ENCODE results near the gene DPEP2NB. TPM values are rescaled to one million over a fixed set of nuclear protein-coding genes. Genes with fewer than 3 reads are reported as not detected.
A peak's percentile ranks its signal among the peaks of the same experiment; 100 is the strongest.
"Not testable (repeated sequence)": the region's sequence is repeated elsewhere in the genome, so short reads cannot be mapped to it uniquely, and the experiment has no call there.

The DPEP2NB gene
- total RNA-seq, 4 donors from 2014 or later, result not detected

DNA sequence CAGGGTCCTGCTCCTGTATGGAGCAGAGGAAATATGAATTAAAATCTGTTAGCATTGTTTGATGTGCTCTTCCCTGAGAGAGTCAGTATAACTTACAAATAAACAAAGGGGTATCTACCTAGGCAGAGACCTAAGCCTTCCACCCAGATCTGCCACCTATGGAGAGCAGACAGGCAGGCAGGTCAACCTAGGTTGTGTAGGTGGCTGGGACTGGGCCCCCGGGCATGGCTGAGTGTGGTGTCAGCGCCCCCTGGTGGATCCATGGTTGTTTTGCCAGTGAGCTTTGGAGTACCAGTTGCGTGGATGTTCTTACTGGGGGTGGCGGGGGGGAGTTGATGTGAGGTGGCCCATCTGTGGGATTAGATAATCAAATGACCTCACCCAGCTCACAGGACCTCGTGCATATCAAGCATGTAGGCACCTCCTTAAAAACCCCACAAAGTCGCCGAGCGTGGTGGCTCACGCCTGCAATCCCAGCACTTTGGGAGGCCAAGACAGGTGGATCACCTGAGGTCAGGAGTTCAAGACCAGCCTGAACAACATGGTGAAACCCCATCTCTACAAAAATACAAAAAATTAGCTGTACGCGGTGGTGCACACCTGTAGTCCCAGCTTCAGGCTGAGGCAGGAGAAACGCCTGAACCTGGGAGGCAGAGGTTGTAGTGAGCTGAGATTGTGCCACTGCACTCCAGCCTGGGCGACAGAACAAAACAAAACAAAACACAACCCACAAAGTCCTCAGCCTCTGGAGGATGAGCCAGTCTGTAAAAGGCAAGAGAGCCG lies 25.0 kb upstream of the DPEP2NB start:
- no peak overlapping the region for H3K4me3 ChIP-seq
- DNase-seq (ENCODE audit: low spot score in 2 of 2), result peak; percentile 86 to 91
- H3K4me1 ChIP-seq, result no peaks in the 10 kb centered on the region
- H3K9me3 ChIP-seq, result no peaks in the 10 kb centered on the region
- H3K27ac ChIP-seq, result no peak overlapping the region
- TF ChIP-seq, protein P1, sequence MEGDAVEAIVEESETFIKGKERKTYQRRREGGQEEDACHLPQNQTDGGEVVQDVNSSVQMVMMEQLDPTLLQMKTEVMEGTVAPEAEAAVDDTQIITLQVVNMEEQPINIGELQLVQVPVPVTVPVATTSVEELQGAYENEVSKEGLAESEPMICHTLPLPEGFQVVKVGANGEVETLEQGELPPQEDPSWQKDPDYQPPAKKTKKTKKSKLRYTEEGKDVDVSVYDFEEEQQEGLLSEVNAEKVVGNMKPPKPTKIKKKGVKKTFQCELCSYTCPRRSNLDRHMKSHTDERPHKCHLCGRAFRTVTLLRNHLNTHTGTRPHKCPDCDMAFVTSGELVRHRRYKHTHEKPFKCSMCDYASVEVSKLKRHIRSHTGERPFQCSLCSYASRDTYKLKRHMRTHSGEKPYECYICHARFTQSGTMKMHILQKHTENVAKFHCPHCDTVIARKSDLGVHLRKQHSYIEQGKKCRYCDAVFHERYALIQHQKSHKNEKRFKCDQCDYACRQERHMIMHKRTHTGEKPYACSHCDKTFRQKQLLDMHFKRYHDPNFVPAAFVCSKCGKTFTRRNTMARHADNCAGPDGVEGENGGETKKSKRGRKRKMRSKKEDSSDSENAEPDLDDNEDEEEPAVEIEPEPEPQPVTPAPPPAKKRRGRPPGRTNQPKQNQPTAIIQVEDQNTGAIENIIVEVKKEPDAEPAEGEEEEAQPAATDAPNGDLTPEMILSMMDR (IDR thresholded peaks at IDR 0.05), result peak; percentile 84 to 88
- TF ChIP-seq POLR2AphosphoS5 (IDR thresholded peaks at IDR 0.05), result no peak
- H3K27me3 ChIP-seq, result no peaks in the 10 kb centered on the region
- H3K36me3 ChIP-seq, result peaks cover 18% of the 10 kb centered on the region
- 69% methylated on average over 12 of the region's 14 CpGs for WGBS

DNA sequence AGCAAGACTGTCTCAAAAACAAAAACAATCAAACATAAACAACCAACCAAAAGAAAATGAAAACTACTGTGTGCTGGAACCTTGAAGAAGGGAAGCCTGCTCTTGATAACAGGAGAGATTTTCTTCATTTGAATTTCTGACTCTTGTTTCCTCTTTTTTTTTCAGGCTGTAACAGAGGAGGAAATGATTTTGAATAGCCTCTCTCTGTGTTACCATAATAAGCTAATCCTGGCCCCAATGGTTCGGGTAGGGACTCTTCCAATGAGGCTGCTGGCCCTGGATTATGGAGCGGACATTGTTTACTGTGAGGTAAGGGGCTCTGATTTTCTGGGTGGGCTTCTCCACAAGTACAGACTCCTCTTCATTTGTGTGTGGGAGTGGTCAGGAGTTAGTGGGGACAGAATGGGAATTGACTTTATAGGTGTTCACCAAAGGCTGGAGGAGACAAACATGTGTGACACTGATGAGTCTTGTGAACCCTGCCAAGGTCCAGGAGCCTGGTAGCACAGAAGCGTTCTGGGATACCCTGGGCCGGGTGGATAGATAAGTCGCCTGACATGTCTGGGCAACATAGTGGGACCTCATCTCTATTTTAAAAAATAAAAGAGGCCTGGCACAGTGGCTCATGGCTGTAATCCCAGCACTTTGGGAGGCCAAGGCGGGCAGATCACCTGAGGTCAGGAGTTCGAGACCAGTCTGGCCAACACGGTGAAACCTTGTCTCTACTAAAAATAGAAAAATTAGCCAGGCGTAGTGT lies 22.3 kb upstream of the DPEP2NB start:
- Histone ChIP-seq H3K36me3 (peaks cover 13% of the 10 kb centered on the region), H3K4me1 (no peaks in the 10 kb centered on the region), H3K27me3 (no peaks in the 10 kb centered on the region), H3K27ac (no peak overlapping the region), H3K9me3 (no peaks in the 10 kb centered on the region), H3K4me3 (no peak overlapping the region)
- no peak for DNase-seq (ENCODE audit: low spot score in 2 of 2)
- WGBS, result 90% methylated on average over 9 of the region's 9 CpGs
- TF ChIP-seq POLR2A (IDR thresholded peaks at IDR 0.05) (no peak), EP300 (IDR thresholded peaks at IDR 0.05) (no peak), POLR2AphosphoS5 (IDR thresholded peaks at IDR 0.05) (no peak)
- TF ChIP-seq, protein P1 (IDR thresholded peaks at IDR 0.05), result no peak

DNA sequence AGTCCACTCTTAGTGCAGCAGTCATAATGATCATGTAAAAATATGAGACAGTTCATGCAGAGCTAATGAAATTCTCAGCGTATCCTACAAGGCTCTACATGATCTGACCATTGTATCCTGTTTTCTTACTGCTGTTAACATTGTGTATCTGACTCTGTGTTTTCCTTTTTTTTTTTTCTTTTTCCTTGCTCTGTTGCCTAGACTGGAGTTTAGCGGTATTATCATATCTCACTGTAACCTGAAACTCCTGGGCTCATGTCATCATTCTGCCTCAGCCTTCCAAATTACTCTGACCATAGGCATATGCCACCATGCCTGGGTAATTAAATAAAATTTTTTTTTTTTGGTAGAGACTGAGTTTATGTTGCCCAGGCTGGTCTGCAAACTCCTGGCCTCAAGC lies 19.5 kb upstream of the DPEP2NB start:
- no peak for TF ChIP-seq EP300 (IDR thresholded peaks at IDR 0.05)
- TF ChIP-seq, protein P1 (IDR thresholded peaks at IDR 0.05), result no peak
- no peak for TF ChIP-seq POLR2AphosphoS5 (IDR thresholded peaks at IDR 0.05)
- H3K27ac ChIP-seq, result no peak overlapping the region
- 93% methylated on average over 2 of the region's 2 CpGs for WGBS

DNA sequence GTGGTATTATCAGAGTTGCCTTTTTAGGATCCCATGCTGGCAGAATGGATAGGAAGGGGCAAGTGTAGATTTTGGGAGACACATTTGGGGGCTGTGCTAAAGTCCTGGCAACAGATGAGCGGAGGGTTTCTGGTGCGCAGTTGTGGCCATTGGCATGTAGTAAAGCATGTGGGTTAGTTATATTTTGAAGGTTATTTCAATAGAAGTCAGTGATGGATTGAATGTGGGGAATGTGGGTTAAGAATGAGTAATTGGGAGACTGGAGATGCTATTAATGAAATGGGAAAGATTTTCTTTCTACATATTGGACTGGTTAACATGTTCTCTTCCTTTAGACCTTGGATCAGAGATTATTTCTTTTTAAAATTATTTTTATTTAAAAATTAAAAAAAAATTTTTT lies 17.4 kb upstream of the DPEP2NB start:
- H3K4me3 ChIP-seq, result no peak overlapping the region
- H3K9me3 ChIP-seq, result no peaks in the 10 kb centered on the region
- WGBS, result 100% methylated on average over 2 of the region's 2 CpGs
- no peaks in the 10 kb centered on the region for H3K27me3 ChIP-seq
- no peak for DNase-seq (ENCODE audit: low spot score in 2 of 2)
- peaks cover 8% of the 10 kb centered on the region for H3K36me3 ChIP-seq
- TF ChIP-seq EP300 (IDR thresholded peaks at IDR 0.05) (no peak), POLR2A (IDR thresholded peaks at IDR 0.05) (no peak), POLR2AphosphoS5 (IDR thresholded peaks at IDR 0.05) (no peak)
- TF ChIP-seq, protein P1 (IDR thresholded peaks at IDR 0.05), result no peak
- peaks cover 8% of the 10 kb centered on the region for H3K4me1 ChIP-seq
- no peak overlapping the region for H3K27ac ChIP-seq

More for the DNA sequence above, 19.5 kb upstream of the DPEP2NB start:
- H3K36me3 ChIP-seq, result peaks cover 8% of the 10 kb centered on the region
- no peak overlapping the region for H3K4me3 ChIP-seq
- no peaks in the 10 kb centered on the region for H3K27me3 ChIP-seq
- no peaks in the 10 kb centered on the region for H3K9me3 ChIP-seq
- DNase-seq (ENCODE audit: low spot score in 2 of 2), result no peak
- peaks cover 8% of the 10 kb centered on the region for H3K4me1 ChIP-seq

GRCh38 chr16:68031951-68032350 lies 16.2 kb upstream of the DPEP2NB start:
- WGBS, result 60% methylated on average over 2 of the region's 2 CpGs
- no peak for DNase-seq (ENCODE audit: low spot score in 2 of 2)
- Histone ChIP-seq H3K27ac (no peak overlapping the region), H3K4me1 (peaks cover 8% of the 10 kb centered on the region), H3K4me3 (no peak overlapping the region), H3K9me3 (no peaks in the 10 kb centered on the region), H3K27me3 (no peaks in the 10 kb centered on the region), H3K36me3 (peaks cover 14% of the 10 kb centered on the region)
- TF ChIP-seq, protein P1 (IDR thresholded peaks at IDR 0.05), result no peak
- TF ChIP-seq POLR2A (IDR thresholded peaks at IDR 0.05), result no peak
- TF ChIP-seq POLR2AphosphoS5 (IDR thresholded peaks at IDR 0.05), result no peak
- no peak for TF ChIP-seq EP300 (IDR thresholded peaks at IDR 0.05)

GRCh38 chr16:68030108-68030507 lies 14.4 kb upstream of the DPEP2NB start:
- not testable (repeated sequence) for H3K27ac ChIP-seq; H3K4me1 ChIP-seq; DNase-seq (ENCODE audit: low spot score in 2 of 2); H3K27me3 ChIP-seq; H3K9me3 ChIP-seq; H3K4me3 ChIP-seq; H3K36me3 ChIP-seq
- 66% methylated on average over 6 of the region's 6 CpGs for WGBS
